Left forelimb (tissue), 1 donor: ENCODE results near the gene KLHL12.

Source experiments
- DNase-seq: peaks from one replicate; pipeline ENCODE4 v3.0.0-alpha.2; 2018; ENCODE audit warnings: low spot score

Gene KLHL12

GRCh38 chr1:202926581-202927491 lies at the start of gene KLHL12:
TSS of gene KLHL12 (minus strand) at chr1:202927234. CDS start at chr1:202925162, 2,072 bp downstream.
- peak; percentile 98 for DNase-seq

DNA sequence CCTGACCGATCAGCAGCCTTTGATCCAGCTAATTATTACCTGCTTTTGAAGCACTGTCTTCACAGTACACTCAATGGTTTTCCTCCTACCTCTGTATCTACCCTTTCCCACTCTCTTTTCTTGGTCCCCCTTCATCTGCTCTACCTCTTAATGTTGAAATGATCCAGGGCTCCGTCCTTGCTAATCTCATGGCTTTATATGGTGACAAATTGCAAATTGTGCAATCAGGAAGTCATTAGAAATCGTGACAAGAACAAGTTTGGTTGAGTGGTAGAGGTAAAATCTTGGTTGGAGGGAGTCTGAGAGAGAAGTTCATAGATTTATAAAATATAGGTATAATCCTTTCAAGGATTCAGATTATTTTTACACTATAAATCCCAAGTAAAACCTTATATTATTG lies 49.6 kb upstream of the KLHL12 start:
- no peak for DNase-seq

DNA sequence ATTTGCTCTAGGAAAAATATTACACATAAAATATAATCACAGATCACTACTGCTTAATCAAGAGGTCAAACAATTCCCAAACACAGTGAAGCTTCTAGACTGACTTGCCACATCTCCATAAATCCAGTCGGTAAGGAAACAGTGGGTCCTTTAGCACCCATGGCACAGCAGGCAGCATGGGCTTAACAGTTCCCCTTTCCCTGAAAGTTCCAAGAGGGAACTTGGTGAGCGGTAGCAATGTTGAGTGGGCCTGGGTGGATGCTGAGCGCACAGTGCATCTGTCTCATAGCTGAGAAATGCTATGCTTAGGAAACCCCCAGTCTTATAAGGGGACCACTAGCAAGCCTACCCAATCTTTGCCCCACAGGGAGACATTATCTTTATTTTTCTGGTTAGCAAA lies 47.8 kb upstream of the KLHL12 start:
- no peak for DNase-seq

- no peak for DNase-seq
These were observed 45.0 kb upstream of the KLHL12 start for GRCh38 chr1:202972046-202972445.

- no peak for DNase-seq
These were observed 41.9 kb upstream of the KLHL12 start for GRCh38 chr1:202968895-202969295.

GRCh38 chr1:202968351-202968750 lies 41.3 kb upstream of the KLHL12 start:
- DNase-seq = no peak

DNA sequence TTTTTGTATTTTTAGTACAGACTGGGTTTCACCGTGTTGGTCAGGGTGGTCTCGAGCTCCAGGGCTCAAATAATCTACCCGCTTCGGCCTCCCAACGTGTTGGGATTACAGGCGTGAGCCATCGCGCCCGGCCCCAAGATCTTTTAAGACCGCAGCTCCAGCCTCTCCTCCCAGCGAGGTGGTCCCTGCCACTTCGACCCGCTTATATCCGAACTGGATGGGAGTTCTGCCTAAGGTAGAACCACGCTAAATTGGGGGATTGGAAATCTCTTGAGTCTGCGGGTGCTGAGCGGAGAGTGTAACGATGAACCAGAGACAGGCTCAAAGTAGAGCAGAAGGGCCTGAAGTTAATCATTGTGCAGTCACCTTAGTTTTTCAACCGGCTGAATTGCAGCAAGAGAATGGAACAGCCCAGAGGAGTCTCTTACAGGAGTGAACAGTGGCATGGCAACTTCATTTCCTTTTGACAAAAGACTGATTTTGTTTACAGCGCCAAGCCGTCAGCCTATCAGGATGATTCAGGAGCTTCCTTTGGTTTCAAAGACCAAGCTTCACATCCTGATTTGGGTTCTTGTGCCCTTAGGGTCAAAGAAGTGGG lies 40.7 kb upstream of the KLHL12 start:
- DNase-seq = no peak

- DNase-seq = peak; percentile 69
These were observed 39.2 kb upstream of the KLHL12 start for GRCh38 chr1:202966006-202966898.

DNA sequence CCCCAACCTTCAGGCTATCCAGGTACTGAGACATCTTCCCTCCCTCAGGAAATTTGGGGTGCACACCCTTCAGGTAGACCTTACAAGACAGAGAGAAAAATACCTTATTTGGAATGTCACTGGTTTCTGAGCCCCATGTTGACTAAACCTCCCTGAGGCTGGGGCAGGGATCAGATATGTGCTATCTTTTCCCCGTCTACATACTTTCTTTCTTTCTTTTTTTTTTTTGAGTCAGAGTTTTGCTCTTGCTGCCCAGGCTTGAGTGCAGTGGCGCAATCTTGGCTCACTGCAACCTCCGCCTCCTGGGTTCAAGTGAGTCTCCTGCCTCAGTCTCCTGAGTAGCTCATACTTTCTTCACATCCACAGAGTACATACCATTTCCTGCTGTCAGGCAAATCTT lies 38.4 kb upstream of the KLHL12 start:
- no peak for DNase-seq

- no peak for DNase-seq
These were observed 37.9 kb upstream of the KLHL12 start for GRCh38 chr1:202964791-202965410.

DNA sequence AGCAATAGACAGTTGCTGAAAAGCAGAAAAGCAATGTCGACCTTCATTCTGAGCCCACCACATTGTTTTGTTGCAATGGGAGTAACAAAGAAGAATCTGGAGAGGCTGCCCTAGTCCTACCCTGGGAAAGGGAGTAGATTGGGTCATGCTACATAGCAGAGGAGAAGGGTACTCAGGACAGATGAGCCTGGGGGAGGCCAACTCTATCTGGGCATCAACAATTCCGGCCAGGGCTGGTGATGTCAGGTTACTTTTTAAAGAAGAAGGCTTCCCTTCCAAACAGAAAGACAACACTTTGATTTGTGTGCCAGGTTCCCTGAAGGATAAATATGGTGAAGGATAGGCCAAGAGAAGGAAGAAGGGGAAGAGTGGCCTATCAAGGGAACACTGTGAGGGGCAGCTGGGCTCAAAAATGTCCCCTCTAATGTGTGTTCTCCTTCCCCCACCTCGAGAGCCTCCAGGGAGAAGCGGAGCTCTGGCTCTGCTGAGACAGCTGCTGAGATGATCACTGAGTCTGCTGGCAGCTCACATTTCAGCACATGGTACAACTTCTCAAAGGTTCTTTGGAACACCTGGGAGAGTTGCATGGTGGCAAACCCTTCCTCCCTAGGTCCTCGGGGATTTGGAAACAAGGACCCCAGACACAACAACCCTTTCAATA lies 34.3 kb upstream of the KLHL12 start:
- DNase-seq = no peak

GRCh38 chr1:202959276-202959620 lies 32.2 kb upstream of the KLHL12 start:
- DNase-seq = no peak

- DNase-seq = no peak
These were observed 31.7 kb upstream of the KLHL12 start for GRCh38 chr1:202958544-202959275.

DNA sequence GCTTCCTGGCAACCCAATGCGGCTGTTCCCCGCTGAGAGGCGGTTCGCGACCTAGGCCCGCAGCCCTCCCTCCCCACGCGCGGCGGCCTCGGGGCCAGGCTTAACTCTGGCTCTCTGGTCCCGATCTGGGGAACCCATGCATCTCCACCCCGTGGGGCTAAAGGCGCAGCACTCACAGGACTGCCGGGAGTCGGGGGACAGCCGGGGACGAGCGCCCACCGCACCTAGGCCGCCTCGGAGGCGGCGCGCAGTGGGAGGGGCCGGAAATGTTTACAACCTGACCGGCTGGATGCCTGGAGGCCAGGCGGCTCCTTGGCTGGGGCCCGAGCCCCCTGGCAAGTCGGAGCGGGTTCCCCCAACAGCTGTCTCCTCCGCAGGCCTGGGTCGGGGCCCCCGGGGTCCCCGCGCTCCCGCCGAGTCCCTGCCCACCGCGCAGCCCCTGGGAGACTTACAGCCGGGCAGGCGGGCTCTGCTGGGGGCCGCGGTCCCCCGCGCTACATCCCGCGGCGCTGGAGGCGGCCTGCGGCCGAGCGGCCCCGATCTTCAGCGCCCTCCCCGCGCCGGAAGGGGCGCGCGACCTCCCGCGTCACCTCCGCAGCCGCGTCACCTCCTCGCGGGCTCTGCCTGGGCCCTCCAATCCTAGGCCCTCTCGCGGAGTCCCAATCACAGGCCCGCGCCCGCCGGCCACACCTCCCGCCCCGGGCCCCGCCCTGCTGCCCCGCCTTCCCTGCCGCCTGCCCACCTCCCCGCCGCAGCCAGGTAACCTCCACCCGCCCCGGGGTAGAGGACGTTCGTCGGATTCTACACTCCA lies 30.9 kb upstream of the KLHL12 start, which contains the start of gene ADIPOR1:
Gene ADIPOR1 (minus strand): TSS at position 580 of the 811 bp plus-strand sequence. CDS start 7,242 bp downstream, outside the sequence.
- DNase-seq = peak; percentile 91

GRCh38 chr1:202956969-202957368 lies 29.9 kb upstream of the KLHL12 start:
- no peak for DNase-seq

DNA sequence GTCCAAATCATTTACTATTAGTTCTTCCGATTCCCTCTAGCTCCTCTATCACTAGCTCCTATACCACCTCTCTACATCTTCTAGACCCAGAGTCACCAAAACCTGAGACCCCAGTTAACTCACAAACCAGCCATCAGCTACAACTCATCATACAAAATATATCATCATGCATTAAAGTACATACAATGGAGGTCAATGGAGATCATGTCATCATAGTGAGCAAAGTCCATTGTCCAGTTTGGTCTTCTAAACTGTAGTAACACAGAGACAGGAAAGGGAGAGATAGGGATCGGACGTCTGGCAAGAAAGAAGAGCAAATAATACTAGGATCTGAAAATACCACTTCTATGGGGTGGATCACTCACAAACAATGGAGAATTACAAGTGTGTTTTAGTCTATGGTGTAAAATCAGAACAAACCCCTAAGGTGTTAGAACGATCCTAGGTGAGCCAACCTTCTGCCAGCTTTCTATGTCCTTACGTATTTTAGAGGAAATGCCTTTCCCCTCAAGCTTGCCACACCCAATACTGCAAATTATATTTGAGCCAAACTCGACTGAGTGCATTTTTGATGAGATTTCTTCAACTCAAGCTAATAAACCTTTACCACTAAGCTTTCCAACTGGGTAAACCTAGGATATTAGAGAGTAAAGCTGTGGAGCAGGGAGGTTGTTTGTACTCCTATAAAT lies 27.2 kb upstream of the KLHL12 start:
- DNase-seq = no peak

- no peak for DNase-seq
These were observed 26.4 kb upstream of the KLHL12 start for GRCh38 chr1:202953392-202953791.

DNA sequence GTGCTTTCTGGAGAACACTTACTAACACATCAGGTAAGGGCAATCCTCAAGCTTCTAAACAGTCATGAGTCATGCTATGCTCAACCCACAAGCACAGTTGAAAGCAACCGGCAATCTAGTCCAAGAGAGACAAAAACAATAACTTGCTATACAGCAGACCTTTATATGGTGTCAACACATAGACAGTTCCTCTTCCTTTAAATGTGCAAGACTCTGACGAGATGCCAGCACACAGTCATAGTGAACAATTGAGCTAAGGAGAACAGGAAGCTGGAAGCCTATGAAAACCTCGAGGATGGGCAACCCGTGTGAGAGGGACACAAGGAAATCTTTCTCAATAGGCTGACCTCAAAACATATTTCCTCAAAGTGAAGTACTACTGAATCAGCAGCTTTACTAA lies 25.8 kb upstream of the KLHL12 start:
- no peak for DNase-seq

DNA sequence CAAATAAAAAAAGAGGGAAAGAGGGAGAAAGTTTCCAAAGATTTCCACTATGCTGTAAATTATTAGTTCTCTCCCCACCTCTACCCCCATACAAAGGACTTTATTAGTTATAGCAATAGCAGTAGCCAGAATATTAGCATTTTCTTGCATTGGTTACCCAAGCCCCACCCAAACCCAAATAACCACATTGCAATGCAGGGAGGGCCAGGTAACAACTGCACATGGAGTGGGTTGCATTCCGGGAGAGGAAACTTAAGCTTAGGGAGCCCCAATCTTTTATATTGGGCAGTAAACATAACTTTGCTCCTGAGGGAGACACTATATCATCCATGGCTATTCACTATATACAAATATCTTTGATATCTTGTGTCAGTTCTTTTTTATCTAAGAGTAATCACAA lies 25.1 kb upstream of the KLHL12 start:
- no peak for DNase-seq
